Measurements from ENCODE around the gene TP73.

DNA sequence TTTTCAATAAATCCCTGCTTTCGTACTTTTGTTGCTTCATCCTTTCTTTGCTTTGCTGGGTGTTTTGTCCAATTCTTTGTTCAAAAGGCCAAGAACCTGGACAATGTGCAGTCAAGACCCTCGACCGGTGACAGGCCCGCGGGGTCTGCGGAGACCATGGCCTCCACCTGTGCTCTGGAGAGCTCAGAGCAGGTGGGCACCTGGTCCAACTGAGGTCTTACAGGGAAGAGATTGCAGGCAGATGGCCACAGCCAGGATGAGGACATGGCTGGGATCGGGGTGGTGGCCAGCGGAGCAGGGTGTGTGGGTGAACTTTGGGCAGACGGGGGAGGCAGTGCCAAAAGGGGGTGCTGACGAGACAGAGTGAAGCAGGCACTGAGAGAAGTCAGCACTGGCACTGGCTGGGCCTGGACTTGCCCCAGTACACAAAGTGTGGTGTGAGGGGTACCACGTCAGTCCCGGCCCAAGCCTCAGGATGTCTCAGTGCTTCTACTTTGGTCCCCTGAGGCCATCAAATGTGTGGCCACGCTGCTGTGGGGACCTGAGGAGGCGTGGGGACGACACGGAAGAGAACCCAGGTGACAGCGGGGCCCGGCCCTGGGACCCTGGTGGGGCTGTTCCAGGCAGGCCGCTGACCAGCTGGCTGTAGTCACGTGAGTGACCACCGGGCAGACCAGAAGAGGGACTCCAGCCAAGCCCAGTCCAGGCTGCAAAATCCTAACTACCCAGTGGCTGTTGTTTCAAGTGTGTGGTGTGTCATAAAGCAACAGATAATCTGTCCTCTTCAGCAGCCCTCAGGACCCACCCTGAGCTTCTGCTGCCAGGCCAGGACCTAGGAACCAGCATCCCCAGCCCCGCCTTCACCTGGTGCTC, 89.5 kb downstream of the TP73 start:
- TF ChIP-seq YY1 (IDR thresholded peaks at IDR 0.05; ENCODE audit: insufficient read depth, insufficient read length): no peak
- no peak for TF ChIP-seq SUZ12 (IDR thresholded peaks at IDR 0.05; ENCODE audit: extremely low read depth, insufficient read depth, insufficient read length)
- no peak for TF ChIP-seq ZNF274 (IDR thresholded peaks at IDR 0.05; ENCODE audit: low read depth, low read length)
